Nucleus accumbens (tissue), 56 donors: ENCODE results near the gene AKT1S1.

ENCODE experiments used
- DNase-seq, 56 donors: peaks; one replicate each; lab custom pipeline; 2025; lab: John Stamatoyannopoulos, UW

AKT1S1 gene

GRCh38 chr19:49857061-49857837, 19.9 kb downstream of the AKT1S1 start:
- DNase-seq = no peak

- DNase-seq = no peak
These were observed 20.6 kb downstream of the AKT1S1 start for GRCh38 chr19:49856574-49857021.

- no peak for DNase-seq
These were observed 21.2 kb downstream of the AKT1S1 start for GRCh38 chr19:49855676-49856573.

- no peak for DNase-seq
These were observed 21.9 kb downstream of the AKT1S1 start for GRCh38 chr19:49855277-49855675.

- DNase-seq = no peak
These were observed 22.5 kb downstream of the AKT1S1 start for GRCh38 chr19:49854378-49855263.

GRCh38 chr19:49853852-49854377, 23.2 kb downstream of the AKT1S1 start:
- no peak for DNase-seq

GRCh38 chr19:49852631-49853126, 24.5 kb downstream of the AKT1S1 start:
- no peak for DNase-seq

- DNase-seq = peak in 25 of 56 donors; percentile 21 to 76 (median 35)
These were observed 25.5 kb downstream of the AKT1S1 start for GRCh38 chr19:49851456-49852259.

- peak; percentile 65 to 95 (median 90) for DNase-seq
These were observed 26.4 kb downstream of the AKT1S1 start, which contains the start of gene PTOV1 for GRCh38 chr19:49850487-49851342. PTOV1 (plus strand) TSS chr19:49851159.

- DNase-seq = peak in 2 of 56 donors; percentile 43 to 55
These were observed 27.0 kb downstream of the AKT1S1 start for GRCh38 chr19:49850221-49850486.

GRCh38 chr19:49849433-49850220, 27.5 kb downstream of the AKT1S1 start:
- no peak for DNase-seq

- no peak for DNase-seq
These were observed 28.2 kb downstream of the AKT1S1 start for GRCh38 chr19:49848938-49849337.

- DNase-seq = no peak
These were observed 29.1 kb downstream of the AKT1S1 start for GRCh38 chr19:49847731-49848696.

GRCh38 chr19:49846408-49846807, 30.7 kb downstream of the AKT1S1 start:
- DNase-seq = no peak

- no peak for DNase-seq
These were observed 31.7 kb downstream of the AKT1S1 start for GRCh38 chr19:49845414-49845813.
